Amniotic stem cell (primary cell): Measurements from ENCODE around the gene BMPR1B.

Source experiments
- DNase-seq: peaks from one replicate; lab custom pipeline; 2025; lab: John Stamatoyannopoulos, UW

The BMPR1B gene

DNA sequence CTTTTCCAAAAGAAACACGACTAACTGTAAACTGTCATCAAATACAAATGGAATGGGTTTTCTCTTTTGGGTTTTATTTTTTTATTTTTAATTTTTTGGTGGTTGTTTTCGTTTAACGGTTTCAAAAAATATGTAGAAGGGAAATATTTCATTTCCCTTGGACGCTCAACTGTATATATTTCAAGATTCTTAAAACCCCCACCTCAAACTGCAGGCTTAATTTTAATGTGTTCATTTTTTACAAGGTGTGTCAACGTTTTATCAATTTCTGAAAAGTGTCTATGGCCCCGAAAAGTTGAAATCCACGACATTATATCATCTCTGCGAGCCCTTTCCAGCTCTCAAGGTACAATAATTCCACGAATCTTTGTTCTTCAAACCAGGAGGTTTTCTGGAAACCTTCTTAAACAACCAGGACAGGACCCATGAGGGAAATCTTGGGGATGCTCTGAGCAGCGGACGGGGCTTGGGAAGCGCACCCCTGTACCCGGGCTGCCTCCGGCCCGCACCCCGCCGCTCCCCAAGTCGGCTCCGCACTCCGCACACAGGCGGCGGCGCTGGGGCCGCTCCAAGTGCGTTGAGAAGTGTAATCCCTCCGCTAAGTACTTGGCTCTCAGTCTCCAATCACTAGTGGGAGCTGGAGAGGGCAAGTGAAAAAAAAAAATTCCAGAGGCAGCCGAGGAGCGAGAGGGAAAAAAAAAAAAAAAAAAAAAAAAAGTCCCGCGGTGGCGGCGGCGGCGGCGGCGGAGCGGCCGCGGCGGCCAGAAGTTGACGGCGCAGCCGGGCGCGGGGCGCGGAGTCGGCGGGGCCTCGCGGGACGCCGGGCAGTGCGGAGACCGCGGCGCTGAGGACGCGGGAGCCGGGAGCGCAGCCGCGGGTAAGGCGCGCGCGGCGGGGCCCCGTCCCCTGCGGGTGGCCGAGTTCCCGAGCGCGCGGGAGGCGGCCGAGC lies at the start of gene BMPR1B:
TSS of gene BMPR1B (plus strand) at position 764 of the 949 bp plus-strand sequence. CDS start 346,470 bp downstream, outside the sequence.
- DNase-seq = peak; percentile 54

DNA sequence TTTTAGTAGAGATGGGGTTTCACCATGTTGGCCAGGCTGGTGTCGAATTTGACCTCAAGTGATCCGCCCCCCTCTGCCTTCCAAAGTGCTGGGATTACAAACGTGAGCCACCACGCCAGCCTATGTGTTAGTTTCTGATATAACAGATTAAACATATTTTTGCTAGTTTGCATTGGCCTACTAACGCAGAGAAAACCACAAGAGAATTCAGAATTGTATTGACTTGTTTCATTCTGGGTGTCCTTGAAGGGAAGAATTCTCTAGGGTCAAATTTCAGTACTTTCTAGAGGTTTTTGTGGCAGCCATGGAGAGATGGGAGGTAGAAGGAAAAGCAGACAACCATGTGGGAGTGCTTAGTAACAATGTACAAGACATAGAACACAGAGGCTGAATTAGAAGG lies 46.1 kb upstream of the BMPR1B start:
- no peak for DNase-seq

DNA sequence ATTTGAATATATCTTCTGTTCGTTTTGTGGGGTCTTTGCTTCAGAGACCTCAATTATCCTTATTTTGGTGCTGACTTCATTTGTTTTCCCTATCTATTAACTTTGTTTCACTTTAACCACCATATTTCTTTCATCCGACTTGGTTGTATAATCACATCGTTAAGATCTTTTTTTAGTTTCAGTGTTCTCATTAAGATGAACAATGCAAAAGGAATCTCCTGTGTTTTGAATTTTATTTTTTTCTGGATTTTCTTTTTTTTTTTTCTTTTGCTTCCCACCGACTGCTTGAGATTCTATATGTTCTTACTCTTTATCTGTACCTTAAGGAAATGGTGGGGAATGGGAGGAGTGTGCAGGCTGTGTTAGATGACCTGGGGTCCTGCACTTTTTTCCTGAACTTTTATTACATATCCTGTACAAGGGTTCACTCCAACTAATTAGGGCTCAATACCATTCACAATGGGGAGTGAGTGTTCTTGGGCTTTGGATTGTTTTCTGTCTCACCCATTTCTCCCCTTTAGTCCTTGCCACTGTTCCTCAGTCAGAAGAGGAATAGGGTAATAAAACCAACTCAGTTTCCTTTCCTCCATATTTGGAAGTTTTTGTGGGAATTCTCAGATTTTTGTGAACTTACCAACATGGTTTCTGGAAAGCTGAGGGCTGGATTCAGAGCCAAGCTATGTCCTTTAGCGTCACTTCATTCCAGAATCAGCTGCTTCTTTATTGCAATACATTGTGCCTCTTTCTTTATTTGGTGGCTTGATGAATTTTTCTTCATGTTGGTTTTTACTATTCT lies 43.2 kb upstream of the BMPR1B start:
- DNase-seq = no peak

DNA sequence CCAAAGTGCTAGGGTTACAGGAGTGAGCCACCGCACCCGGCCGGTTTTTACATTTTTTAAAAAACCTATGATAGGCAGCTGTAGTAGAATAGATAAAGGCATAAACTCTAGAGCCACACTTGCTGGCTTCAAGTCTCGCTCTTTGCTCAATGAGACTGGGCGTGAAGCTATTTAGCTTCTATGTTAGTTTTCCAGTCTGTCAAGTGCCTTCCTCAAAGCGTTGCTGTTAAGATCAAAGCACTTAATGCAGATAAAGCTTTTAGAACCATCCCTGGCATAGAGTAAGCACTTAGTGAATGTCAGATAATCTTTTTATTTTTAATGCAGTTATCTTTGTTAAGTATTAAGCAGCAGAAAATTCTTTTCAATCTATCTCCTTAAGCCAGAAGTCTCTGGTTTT lies 42.0 kb upstream of the BMPR1B start:
- no peak for DNase-seq

DNA sequence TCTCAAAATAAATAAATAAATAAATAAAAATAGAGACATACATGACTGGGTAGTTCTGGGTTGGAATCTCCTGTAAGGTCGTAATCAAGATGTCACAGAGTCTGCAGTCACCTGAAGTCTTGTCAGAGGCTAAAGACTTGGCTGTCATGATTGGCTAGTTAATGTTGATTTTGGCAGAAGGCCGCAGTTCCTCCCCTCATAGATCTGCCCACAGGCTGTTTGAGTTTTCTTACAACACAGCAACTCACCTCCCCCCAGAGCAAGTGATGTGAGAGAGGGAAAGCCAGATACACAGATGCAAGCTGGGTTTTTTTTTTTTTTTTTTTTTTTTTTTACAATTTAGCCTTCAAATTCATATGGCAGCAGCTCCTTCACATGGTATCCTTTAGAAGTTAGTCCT lies 36.4 kb upstream of the BMPR1B start:
- no peak for DNase-seq

DNA sequence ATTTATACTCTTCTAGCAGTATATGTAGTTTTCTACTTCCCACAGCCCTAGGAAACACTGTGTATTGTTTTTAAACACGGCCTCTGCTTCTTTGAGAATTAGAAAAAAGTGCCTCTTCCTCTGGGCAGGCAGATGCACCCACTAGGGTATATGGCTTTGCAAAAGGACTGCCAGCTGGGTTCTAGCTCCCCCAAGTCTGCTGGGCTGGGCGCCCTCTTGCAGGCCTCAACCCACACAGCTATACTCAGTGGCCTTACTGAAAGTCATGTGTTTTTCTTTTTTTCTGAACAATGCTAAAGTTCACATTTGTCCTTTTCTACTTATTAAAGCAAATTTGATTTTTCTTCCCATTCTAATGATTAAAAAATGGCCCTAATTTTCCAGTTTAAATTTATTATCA lies 35.5 kb upstream of the BMPR1B start:
- DNase-seq = no peak

DNA sequence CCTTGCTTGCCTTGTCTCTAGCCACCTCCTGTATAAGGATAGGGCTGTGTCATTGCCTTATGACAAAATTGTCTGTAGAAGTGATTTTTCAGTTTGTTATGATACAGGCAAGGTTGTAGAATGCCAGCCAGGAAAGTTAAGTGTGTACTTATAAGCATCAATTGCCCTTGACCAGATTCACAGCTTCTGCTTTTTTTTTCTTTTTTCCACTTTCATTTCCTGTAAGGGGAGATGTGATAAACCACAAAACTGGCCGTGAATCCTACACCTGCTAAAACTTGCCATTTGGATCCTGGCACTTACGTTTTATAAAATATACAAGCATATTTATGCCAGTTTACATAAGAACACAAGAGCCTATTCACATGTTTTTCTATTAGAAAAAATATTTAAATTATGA lies 35.0 kb upstream of the BMPR1B start:
- DNase-seq = no peak

DNA sequence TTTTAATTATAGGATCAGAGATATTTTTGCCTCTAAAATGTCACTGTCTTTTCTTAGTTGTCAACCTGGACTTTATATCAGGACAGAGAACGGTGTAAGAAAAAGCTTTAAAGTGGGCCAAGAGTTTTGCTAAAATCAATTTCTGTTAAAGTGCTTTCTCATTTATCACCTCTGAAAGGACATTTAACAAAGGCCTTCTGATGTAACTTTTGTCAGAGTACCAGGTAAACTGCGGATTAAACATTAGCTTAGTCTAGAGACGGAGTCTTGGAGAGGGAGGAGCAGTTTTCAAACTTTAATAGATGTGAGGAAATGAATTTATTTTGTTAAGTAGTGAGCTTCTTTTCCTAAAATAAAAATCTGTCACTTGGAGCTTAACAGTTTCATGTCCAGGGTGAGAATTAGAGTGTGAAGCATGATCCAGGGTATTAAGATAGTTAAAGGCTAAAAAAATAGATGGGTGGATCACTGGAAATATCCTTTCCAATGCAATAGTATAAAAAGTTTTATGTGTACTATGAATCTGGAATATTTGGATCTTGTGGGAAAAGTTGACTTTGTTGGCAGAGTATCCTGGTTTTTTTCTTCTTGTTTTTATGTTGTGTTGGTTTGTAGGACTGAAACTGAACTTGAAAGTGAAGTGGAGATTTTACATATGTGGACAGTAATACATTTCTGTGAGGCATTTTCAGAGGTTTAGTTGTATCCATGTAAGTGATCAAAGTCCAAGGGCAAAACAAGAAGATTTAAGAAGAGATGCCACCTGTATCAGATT lies 33.6 kb upstream of the BMPR1B start:
- DNase-seq = no peak

DNA sequence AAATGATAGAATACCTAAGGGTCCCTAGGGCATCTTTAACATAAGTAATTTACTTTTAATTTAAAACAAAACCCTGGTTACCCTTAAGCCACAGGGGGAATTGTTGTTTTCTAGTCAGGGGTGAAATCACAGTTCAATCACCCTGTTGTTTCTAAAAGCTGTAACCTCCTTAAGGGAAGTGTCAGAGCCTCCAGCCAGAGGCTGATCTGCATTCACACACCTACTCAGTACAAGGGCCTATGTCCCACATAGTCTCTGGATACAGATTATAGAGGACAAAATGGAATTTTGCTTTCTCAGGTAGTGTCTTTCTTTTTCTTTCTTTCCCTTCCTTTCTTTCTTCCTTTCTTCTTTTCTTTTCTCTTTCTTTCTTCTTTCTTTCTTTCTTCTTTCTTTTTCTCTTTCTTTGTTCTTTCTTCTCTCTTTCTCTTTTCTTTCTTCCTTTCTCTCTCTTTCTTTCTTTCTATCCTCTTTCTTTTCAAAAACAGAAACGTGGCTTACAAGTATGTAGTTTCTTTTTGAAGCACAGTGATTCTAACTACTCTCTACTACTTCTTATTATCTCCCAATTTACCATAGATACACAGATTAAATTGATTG lies 31.1 kb upstream of the BMPR1B start:
- DNase-seq = no peak

DNA sequence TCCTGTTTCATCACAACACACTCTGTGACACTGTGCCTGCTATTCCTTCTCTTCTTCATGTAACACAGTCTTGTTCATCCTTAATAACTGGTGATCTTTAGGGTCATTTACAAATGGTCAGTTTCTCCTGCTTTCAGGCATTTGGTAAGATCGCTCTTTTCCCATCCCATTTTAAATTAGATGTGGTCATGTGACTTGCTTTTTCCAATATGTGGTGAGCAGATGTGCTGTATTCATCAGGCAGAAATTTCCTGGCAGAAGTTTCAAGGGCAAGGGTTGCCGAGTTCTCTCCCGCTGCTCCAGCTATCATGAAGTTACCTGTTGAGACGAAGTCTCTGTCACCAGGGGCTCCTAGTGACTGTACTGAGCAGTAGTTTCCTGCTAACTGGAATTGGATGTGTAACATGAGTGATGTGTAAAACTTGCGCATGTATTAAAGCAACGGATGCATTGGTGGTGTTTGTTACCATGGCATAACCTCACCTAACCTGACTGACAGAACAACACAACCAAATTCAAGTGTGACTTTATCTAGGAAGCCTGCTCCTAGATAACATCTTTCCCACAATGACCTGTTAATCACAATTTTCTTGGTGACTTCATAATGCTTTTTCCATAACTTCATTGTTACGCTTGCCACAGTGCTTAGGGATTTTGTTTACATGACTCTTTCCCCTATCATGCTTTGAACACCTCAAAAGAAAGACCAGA lies 29.5 kb upstream of the BMPR1B start:
- no peak for DNase-seq

DNA sequence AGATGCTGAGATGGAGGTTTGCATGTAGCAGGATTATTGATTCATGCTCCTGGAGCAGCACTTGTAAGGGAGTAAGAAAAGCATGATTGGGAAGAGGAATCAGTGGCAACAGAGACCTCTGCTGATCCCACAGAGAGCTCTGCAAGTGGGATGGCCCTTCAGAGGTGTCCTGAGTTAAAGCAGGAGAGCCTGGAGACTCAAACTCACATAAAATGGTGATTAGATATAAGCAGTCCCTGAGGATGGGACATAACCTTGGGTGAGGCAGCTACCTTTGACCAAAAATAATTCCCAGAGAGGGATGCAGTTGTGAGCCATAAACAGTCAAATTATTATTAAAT lies 25.4 kb upstream of the BMPR1B start:
- DNase-seq = no peak

DNA sequence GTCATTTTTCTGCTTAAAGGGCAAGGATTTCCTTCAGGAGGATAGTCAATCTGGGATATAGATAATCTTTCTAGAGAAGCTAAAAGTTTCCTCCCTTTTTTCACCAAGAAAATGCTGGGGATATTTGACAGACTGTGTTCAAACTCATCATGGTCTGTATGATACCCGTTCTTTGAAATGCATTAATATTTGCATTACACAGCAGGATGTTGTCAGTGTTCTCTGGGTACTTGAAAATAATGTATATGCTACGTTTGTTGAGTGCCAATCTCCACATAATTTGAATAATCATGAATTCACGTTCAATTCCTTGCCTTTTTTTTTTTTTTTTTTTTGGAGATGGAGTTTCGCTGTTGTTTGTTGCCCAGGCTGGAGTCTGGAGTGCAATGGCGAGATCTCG lies 18.0 kb upstream of the BMPR1B start:
- no peak for DNase-seq

DNA sequence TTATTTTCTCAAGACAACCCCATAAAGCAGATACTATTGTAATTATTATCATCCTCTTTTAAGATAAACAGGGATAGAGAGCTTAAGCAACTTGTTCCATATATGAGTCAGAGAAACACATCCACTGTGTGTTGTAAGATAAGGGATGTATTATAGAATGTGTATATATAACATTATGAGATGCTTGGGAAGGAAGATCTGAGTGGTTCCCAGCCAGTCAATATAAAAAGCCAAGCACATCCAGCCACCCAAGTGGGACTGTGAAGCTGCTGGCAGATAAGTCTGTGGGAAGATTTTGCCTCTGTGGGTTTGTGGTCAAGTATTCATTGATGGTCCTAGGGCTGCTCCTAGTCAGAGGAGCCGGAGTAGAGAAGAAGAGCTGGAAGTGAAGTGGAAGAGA lies 16.5 kb upstream of the BMPR1B start:
- no peak for DNase-seq

DNA sequence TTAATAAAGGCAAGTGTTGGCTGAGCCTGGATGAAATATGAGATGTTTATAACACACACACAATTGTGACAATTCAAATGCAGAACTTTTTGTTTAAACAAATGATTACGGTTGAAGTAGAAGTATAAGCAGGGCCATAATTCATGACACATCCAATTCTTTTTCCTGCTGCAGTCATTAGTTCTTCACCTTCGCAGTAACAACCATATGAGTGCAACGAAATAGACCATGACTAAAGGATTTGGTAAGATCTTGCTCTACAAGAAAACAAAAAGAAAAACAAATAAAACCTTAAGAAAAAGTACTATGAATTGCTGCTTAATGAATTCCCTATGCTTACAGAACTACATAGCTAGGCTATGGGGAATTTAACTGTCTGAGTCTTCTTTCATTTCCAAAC lies 13.9 kb upstream of the BMPR1B start:
- no peak for DNase-seq

DNA sequence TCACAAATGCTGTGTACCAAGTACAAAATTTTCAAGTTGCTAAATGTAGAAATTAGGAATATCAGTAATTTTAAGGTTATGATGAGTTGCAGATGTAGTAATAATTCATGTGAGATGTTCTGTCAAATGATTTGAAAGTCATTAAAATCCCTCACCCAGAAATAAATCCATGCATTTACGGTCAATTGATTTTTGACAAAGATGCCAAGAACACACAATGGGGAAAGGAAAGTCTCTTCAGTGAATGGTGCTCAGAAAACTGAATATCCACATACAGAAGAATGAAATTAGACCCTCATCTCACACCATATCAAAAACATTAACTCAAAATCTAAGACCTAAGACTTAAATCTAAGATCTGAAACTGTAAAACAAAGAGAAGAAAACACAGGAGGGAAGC lies 12.9 kb upstream of the BMPR1B start:
- no peak for DNase-seq

DNA sequence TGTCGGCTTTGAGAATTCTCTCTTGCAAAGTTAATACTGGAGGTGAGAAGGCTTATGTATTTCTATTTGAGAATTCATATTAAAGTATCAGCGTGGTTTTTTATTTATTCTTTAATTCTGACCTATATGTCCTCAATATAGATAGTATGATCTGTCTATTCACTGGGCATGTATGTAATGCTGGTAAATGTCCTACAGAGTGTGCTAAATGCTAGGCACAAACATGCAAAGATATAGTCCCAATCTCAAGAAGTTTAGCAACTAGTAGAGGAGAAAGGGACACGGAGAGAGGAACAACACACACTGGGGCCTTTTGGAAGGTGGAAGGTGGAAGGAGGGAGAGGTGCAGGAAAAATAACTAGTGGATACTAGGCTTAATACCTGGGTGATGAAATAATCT lies 11.0 kb upstream of the BMPR1B start:
- DNase-seq = no peak

DNA sequence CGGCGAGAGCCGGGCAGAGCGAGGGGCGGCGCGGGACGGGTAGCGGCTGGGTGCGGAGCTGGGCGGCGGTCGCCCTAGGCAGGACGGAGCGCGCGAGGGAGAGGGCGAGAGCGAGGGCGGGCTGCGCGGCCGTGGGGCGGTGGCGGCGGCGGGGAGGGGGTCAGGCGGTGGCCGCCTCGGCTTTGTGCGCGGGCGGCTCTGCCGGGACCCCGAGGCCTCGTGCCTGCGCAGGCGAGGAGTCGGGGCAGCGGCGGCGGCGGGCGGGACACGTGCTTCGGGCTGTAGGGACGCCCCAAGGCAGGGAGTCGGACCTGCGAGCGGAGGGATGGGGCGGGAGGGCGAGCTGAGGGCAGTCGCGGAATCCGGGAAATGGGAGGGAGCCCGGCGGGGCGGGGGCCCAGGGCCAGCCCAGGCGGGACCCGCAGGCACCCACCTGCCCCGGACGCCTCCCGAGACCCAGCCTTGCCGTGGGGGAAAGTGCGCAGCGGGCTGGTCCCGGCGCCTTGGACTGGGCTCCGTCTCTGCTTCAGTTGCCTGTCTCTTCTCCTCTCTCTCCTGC lies 465 bp downstream of the BMPR1B start:
- DNase-seq = peak; percentile 3

DNA sequence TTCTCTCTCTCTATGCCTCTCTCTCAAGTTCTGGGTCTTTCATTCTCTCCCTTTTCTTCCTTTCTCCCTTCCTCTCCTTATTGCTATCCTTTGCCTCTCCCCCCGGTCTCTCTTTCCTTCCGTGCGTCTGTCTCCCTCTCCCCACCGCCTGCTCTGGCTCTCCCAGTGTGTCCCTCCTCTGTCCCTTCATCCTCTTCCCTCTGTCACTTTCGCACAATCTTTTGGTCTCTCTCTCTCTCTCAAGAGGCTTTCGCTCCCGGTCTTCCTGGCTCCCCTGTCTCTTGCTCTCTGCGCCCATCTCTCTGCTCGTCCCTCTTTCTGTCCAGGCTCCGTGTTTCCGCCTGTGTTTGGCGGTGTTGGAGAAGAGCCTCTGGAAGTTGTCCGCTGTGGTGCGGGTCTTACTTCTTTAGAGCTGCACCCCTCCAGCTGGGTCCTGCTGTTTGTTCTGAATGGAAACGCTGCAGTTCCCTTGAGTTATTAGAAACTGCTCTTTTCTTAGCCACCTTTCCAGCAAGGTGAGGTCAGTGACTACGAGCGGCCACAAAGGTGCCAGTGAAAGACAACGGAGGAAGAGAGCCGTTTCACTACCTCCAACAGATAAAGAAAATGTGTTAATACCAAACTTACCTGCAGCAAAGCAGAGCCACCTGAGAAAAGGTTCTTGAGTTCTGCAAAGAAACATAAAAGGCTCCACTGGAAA lies 1.1 kb downstream of the BMPR1B start:
- DNase-seq = no peak

DNA sequence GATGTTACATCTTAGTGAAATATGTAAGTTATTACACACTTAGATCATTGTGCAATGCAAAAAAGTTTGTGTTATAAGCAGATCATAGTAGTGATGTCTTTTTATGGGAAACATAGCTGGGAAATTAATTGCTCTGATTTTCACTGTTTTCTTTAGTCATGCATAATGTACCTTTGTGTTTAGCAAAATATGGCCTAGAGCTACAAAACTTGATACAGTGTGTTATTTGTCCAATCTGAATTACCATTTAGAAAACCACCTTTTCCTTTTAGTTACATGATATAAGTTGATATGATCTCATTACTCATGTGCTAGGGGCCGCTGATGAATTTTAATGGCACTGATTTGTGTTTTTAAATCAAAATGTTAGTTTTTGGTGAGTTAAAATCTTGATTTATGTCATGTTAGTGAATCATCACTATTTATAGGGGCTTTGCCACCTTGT lies 2.0 kb downstream of the BMPR1B start:
- no peak for DNase-seq

DNA sequence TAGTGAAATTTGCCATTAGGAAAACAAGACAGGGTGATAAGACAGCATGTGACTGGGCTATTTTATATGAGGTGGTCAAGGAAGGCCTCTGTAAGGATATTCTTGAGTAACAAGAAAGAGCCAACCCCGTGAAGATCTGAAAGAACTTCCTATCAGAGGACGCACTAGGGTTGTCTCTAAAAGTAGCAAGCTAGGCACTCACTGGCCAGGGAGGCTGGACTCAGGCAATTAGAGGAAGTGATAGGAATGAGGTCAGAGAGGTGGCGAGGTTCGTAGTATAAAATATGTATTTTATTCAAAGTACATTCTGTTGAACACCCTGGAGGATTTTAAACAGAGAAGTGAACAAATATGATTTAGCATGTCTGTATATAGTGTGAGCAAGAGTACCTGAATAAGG lies 4.6 kb downstream of the BMPR1B start:
- DNase-seq = no peak
